HG03520 (cell line): ENCODE measurements around the gene ADH1A.
"Not testable (repeated sequence)": the region's sequence is repeated elsewhere in the genome, so short reads cannot be mapped to it uniquely, and the experiment has no call there.

ENCODE experiments used
- ATAC-seq: cut with Tn5 transposase; IDR thresholded peaks from one replicate; pipeline ENCODE4 v1.9.1; 2021; ENCODE audit warnings: mild to moderate bottlenecking, moderate library complexity; ENCODE audit not compliant: unreplicated experiment

ADH1A gene

GRCh38 chr4:99290848-99291786, at the start of gene ADH1A:
ADH1A (minus strand) TSS chr4:99290985; CDS start chr4:99290914, 71 bp downstream.
- no peak for ATAC-seq

- no peak for ATAC-seq
Measured at GRCh38 chr4:99339172-99339571, 48.4 kb upstream of the ADH1A start.

- ATAC-seq, result no peak
Measured at GRCh38 chr4:99336553-99336952, 45.8 kb upstream of the ADH1A start.

GRCh38 chr4:99334880-99335279, 44.1 kb upstream of the ADH1A start:
- ATAC-seq, result no peak

- no peak for ATAC-seq
Measured at GRCh38 chr4:99330648-99331047, 39.9 kb upstream of the ADH1A start.

- no peak for ATAC-seq
Measured at GRCh38 chr4:99329876-99330275, 39.1 kb upstream of the ADH1A start.

GRCh38 chr4:99324979-99325378, 34.2 kb upstream of the ADH1A start:
- ATAC-seq, result no peak

- ATAC-seq, result no peak
Measured at GRCh38 chr4:99324361-99324760, 33.6 kb upstream of the ADH1A start.

- no peak for ATAC-seq
Measured at GRCh38 chr4:99323756-99324155, 33.0 kb upstream of the ADH1A start.

GRCh38 chr4:99321241-99322191, 30.7 kb upstream of the ADH1A start, which contains the start of gene ADH1B:
ADH1B (minus strand) TSS chr4:99321401; CDS start chr4:99321331, 70 bp downstream.
- no peak for ATAC-seq

GRCh38 chr4:99317811-99318210, 27.0 kb upstream of the ADH1A start:
- ATAC-seq, result not testable (repeated sequence)

GRCh38 chr4:99317354-99317753, 26.6 kb upstream of the ADH1A start:
- ATAC-seq, result no peak

- ATAC-seq, result no peak
Measured at GRCh38 chr4:99315839-99316238, 25.1 kb upstream of the ADH1A start.

- ATAC-seq, result no peak
Measured at GRCh38 chr4:99314211-99314610, 23.4 kb upstream of the ADH1A start.

- ATAC-seq, result no peak
Measured at GRCh38 chr4:99310389-99310788, 19.6 kb upstream of the ADH1A start.

GRCh38 chr4:99305638-99306400, 15.0 kb upstream of the ADH1A start:
- ATAC-seq, result no peak

- no peak for ATAC-seq
Measured at GRCh38 chr4:99301376-99302164, 10.8 kb upstream of the ADH1A start.

GRCh38 chr4:99300934-99301333, 10.1 kb upstream of the ADH1A start:
- ATAC-seq, result no peak

GRCh38 chr4:99293357-99293756, 2.6 kb upstream of the ADH1A start:
- ATAC-seq, result no peak

GRCh38 chr4:99285387-99285786, 5.4 kb downstream of the ADH1A start:
- no peak for ATAC-seq
